Gastrocnemius medialis (tissue), 4 donors: ENCODE measurements around the gene TMEM131L. TPM values are rescaled to one million over a fixed set of nuclear protein-coding genes. Genes with fewer than 3 reads are reported as not detected.
"Not testable (repeated sequence)": the region's sequence is repeated elsewhere in the genome, so short reads cannot be mapped to it uniquely, and the experiment has no call there.

Experiments used
- ATAC-seq, 2 donors: fragments of 150-250 bp; one replicate each; pipeline ENCODE4 v1.9.1; 2016
- DNase-seq, 2 donors: peaks; one replicate each; pipeline ENCODE4 v3.0.0-alpha.2; 2019
- H3K27ac ChIP-seq, 4 donors: fragments of 200-600 bp; sonication (generic); 1 replicate in 1 of 4; 2 replicates in 3 of 4; pipeline ENCODE4 v1.5.1; 2016 to 2018; ENCODE audit warnings: mild to moderate bottlenecking in 2 of 4, moderate library complexity in 1 of 4
- H3K27me3 ChIP-seq, 3 donors: fragments of 200-600 bp; sonication (generic) in 2 of 3; 1 replicate in 1 of 3; 2 replicates in 2 of 3; pipeline versions ENCODE4 v1.5.1 to v1.6.0; 2016 to 2019; ENCODE audit warnings: mild to moderate bottlenecking in 1 of 3, moderate library complexity in 1 of 3
- H3K36me3 ChIP-seq, 2 donors: fragments of 200-600 bp; sonication (generic) in 1 of 2; one replicate each; pipeline ENCODE4 v1.5.1; 2017 to 2018
- H3K4me1 ChIP-seq, 2 donors: fragments of 200-600 bp; sonication (generic) in 1 of 2; one replicate each; pipeline ENCODE4 v1.5.1; 2016 to 2017; ENCODE audit warnings: mild to moderate bottlenecking in 2 of 2
- H3K4me3 ChIP-seq, 4 donors: fragments of 200-600 bp; sonication (generic) in 3 of 4; 1 replicate in 1 of 4; 2 replicates in 3 of 4; pipeline ENCODE4 v1.5.1; 2016 to 2019; ENCODE audit warnings: mild to moderate bottlenecking in 2 of 4
- H3K9me3 ChIP-seq, 3 donors: fragments of 200-600 bp; sonication (generic) in 2 of 3; 1 replicate in 1 of 3; 2 replicates in 2 of 3; pipeline ENCODE4 v1.5.1; 2016 to 2019
- POLR2A ChIP-seq, 2 donors: fragments of 450-650 bp; IDR thresholded peaks; one replicate each; pipeline ENCODE4 v1.6.1; 2017; ENCODE audit warnings: antibody characterized with exemption in 2 of 2, mild to moderate bottlenecking in 2 of 2, moderate library complexity in 2 of 2
- in situ Hi-C, 4 donors: fragments of 200-750 bp; cut with MboI; loops; one replicate each; pipeline versions ENCODE4 v1.15.0 to v1.8.0; 2017; ENCODE audit warnings: low sequenced_read_pairs in 4 of 4
- intact Hi-C: fragments of 100-400 bp; cut with DNase I; formaldehyde crosslinking; loops from one replicate; pipeline ENCODE4 v1.15.1; 2023; ENCODE audit warnings: low total_unique reads
- total RNA-seq, 4 donors: library from RNA; depleted of rRNA; stranded (reverse); fragments of >200 nt; gene quantifications; one replicate each; pipeline versions ENCODE4 v1.1.0 to v1.2.3, GENCODE V29; 2016
- TF ChIP-seq, protein P1 (sequence below), 5 experiments: fragments of 450-650 bp in 3 of 5; fragments of 200-600 bp in 2 of 5; sonication (generic) in 2 of 5; IDR thresholded peaks in 4 of 5; conservative IDR thresholded peaks in 1 of 5; 1 replicate in 4 of 5; 2 replicates in 1 of 5; pipeline ENCODE4 v1.5.1; 2016 to 2019; ENCODE audit warnings: antibody characterized with exemption in 5 of 5, mild to moderate bottlenecking in 3 of 5, moderate library complexity in 3 of 5

TMEM131L gene
- total RNA-seq, 4 donors from 2014 or later, result 4.6 to 21.4 (median 9.5) TPM

GRCh38 chr4:153467897-153468262 lies 1.7 kb downstream of the TMEM131L start:
- Histone ChIP-seq H3K36me3 (no peaks in the 10 kb centered on the region), H3K27ac (peak overlapping the region; percentile 88 to 98 (median 92)), H3K4me3 (peak overlapping the region; percentile 72 to 95 (median 86)), H3K27me3 (no peaks in the 10 kb centered on the region), H3K4me1 (peaks cover 65 to 69% of the 10 kb centered on the region in 2 donors), H3K9me3 (no peaks in the 10 kb centered on the region)
- in situ Hi-C loops (loop anchor here in 1 of 4 donors (10.0 kb wide), 1 partner anchor 107 kb away; no protein-coding TSS in a partner anchor), intact Hi-C loops (loop anchor here (2.0 to 10.0 kb wide), 3 partner anchors 61 to 243 kb away; no protein-coding TSS in a partner anchor)
- no peak for TF ChIP-seq POLR2A (IDR thresholded peaks at IDR 0.05)
- TF ChIP-seq, protein P1, sequence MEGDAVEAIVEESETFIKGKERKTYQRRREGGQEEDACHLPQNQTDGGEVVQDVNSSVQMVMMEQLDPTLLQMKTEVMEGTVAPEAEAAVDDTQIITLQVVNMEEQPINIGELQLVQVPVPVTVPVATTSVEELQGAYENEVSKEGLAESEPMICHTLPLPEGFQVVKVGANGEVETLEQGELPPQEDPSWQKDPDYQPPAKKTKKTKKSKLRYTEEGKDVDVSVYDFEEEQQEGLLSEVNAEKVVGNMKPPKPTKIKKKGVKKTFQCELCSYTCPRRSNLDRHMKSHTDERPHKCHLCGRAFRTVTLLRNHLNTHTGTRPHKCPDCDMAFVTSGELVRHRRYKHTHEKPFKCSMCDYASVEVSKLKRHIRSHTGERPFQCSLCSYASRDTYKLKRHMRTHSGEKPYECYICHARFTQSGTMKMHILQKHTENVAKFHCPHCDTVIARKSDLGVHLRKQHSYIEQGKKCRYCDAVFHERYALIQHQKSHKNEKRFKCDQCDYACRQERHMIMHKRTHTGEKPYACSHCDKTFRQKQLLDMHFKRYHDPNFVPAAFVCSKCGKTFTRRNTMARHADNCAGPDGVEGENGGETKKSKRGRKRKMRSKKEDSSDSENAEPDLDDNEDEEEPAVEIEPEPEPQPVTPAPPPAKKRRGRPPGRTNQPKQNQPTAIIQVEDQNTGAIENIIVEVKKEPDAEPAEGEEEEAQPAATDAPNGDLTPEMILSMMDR (IDR thresholded peaks at IDR 0.05 in 4 of 5, conservative IDR thresholded peaks at IDR 0.05 in 1 of 5), result no peak
- DNase-seq (no peak), ATAC-seq (no peak)

GRCh38 chr4:153468587-153468986 lies 2.4 kb downstream of the TMEM131L start:
- Histone ChIP-seq H3K27me3 (no peaks in the 10 kb centered on the region), H3K36me3 (no peaks in the 10 kb centered on the region), H3K9me3 (no peaks in the 10 kb centered on the region), H3K27ac (peak overlapping the region; percentile 88 to 98 (median 92)), H3K4me1 (peaks cover 67 to 72% of the 10 kb centered on the region in 2 donors), H3K4me3 (peak overlapping the region in 3 of 4 donors; percentile 72 to 95 (median 81))
- intact Hi-C loops, result loop anchor here (10.0 kb wide), 1 partner anchor 244 kb away; no protein-coding TSS in a partner anchor
- DNase-seq (no peak), ATAC-seq (no peak)
- no peak for TF ChIP-seq POLR2A (IDR thresholded peaks at IDR 0.05)
- TF ChIP-seq, protein P1 (IDR thresholded peaks at IDR 0.05 in 4 of 5, conservative IDR thresholded peaks at IDR 0.05 in 1 of 5), result no peak
- in situ Hi-C loops, result loop anchor here in 1 of 4 donors (10.0 kb wide), 1 partner anchor 106 kb away; no protein-coding TSS in a partner anchor

GRCh38 chr4:153469031-153469430 lies 2.9 kb downstream of the TMEM131L start:
- Histone ChIP-seq H3K4me3 (peak overlapping the region; percentile 1 to 95 (median 76)), H3K4me1 (peaks cover 62 to 72% of the 10 kb centered on the region in 2 donors), H3K27ac (peak overlapping the region; percentile 88 to 98 (median 92))

GRCh38 chr4:153471071-153471697 lies 5.0 kb downstream of the TMEM131L start:
- not testable (repeated sequence) for ATAC-seq

More at GRCh38 chr4:153469031-153469430, 2.9 kb downstream of the TMEM131L start:
- in situ Hi-C loops, result loop anchor here in 1 of 4 donors (10.0 kb wide), 1 partner anchor 106 kb away; no protein-coding TSS in a partner anchor
- Histone ChIP-seq H3K36me3 (no peaks in the 10 kb centered on the region), H3K9me3 (no peaks in the 10 kb centered on the region), H3K27me3 (no peaks in the 10 kb centered on the region)
- ATAC-seq (no peak), DNase-seq (no peak)
- intact Hi-C loops, result loop anchor here (10.0 kb wide), 1 partner anchor 244 kb away; no protein-coding TSS in a partner anchor
- no peak for TF ChIP-seq POLR2A (IDR thresholded peaks at IDR 0.05)
- TF ChIP-seq, protein P1 (IDR thresholded peaks at IDR 0.05 in 4 of 5, conservative IDR thresholded peaks at IDR 0.05 in 1 of 5), result no peak

GRCh38 chr4:153471698-153472093 lies 5.5 kb downstream of the TMEM131L start:
- intact Hi-C loops, result no loop called here
- DNase-seq, result no peak
- Histone ChIP-seq H3K27ac (peak overlapping the region; percentile 88 to 98 (median 92)), H3K4me1 (peaks cover 48 to 56% of the 10 kb centered on the region in 2 donors), H3K27me3 (no peaks in the 10 kb centered on the region), H3K9me3 (no peaks in the 10 kb centered on the region), H3K36me3 (peaks cover 0 to 6% of the 10 kb centered on the region in 2 donors), H3K4me3 (no peak overlapping the region)
- in situ Hi-C loops, result no loop called here
- ATAC-seq, result no peak
- TF ChIP-seq, protein P1 (IDR thresholded peaks at IDR 0.05 in 4 of 5, conservative IDR thresholded peaks at IDR 0.05 in 1 of 5), result no peak
- no peak for TF ChIP-seq POLR2A (IDR thresholded peaks at IDR 0.05)

More at GRCh38 chr4:153471071-153471697, 5.0 kb downstream of the TMEM131L start:
- in situ Hi-C loops, H3K4me3 ChIP-seq, H3K27me3 ChIP-seq, intact Hi-C loops, H3K36me3 ChIP-seq, H3K9me3 ChIP-seq, DNase-seq: not testable (repeated sequence)
- Histone ChIP-seq H3K4me1 (peaks cover 47 to 56% of the 10 kb centered on the region in 2 donors), H3K27ac (peak overlapping the region; percentile 88 to 98 (median 92))
